Measurements from ENCODE around the gene TLR3. TPM values are rescaled to one million over a fixed set of nuclear protein-coding genes. Genes with fewer than 3 reads are reported as not detected.

The TLR3 gene
- 0.72 and 2.2 TPM in 2 replicates for total RNA-seq

DNA sequence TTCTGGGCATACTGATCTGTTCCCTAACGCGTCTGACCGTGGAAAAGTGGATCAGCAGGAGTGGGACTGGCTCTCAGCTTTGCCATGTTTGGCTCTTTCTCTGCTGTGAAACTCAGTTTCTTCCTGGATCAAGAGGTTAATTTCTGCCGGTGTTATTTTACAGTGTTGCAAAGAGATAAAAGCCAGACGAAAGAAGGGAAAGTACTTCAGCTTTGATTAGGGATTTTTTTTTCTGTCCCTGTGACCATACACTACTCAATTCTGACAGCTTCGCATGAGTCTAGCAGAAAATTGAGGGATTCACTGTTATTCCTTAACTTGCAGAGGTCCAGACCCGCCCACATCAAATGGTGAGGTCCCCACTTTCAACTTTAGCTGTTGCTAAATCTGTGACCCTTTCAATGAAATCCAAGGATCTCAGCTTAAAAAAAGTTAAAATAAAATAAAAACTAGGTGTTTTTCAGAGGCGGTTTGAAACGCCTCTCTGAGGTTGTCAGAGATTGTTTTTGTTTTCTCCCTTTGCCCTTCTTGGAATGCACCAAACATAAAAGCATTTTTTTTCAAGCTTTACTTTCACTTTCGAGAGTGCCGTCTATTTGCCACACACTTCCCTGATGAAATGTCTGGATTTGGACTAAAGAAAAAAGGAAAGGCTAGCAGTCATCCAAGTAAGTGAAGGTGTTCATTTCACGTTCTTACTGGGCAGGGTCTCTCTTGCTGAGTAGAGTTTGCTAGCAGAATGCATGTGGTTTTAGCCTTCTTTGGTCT is at the start of gene TLR3:
Gene TLR3 (plus strand): TSS at position 576 of the 768 bp plus-strand sequence. CDS start 7,464 bp downstream, outside the sequence.

DNA sequence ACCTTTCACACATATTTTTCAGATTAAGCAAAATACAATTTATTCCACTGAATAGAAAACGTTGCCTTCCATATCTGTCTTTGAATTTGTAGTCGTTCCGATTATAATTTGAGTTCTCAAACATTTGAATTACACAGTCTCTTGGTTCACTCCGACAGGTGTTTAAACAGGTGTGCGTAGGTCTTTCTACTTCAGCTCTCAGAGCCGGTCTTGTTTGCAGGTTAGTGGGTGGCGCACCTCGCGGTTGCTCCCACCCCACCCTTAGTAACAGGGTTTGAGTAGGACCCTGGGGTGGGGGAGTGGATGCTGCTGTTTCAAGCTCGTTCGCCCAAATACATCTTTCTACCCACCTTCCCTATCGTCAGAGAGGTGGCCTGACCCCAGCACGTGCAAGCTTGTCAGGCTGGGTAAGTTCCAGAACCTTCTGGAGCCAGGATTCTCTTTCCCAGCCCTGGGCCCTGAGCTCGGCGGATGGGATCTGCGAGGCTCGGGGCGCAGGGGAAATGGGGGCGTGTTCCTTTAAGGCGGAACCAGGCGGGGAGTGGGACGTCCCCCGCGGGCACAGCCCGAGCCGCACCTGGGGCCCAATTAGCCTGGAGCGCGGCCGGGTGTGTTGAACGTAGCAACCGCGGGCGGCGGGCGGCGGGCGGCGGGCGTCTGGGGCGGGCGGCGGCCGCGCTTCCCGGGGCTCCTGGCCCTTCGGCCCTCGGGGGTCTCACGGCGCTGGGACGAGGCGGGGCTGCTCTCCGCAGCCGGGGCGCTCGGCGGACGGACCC is 35.3 kb downstream of the TLR3 start, which contains the start of gene FAM149A:
Gene FAM149A (plus strand): TSS at position 591 of the 776 bp plus-strand sequence.

Other genes with a start within 250 kb of the TLR3 start
- 0.18 and 0.47 TPM in 2 replicates for gene FAM149A, start 35.5 kb downstream of the TLR3 start, total RNA-seq
- 1.3 and 5.2 TPM in 2 replicates for gene CYP4V2, start 122.4 kb downstream of the TLR3 start, total RNA-seq
- gene KLKB1, start 158.4 kb downstream of the TLR3 start, total RNA-seq = not detected in 2 replicates
- not detected in 2 replicates for gene F11, start 197.0 kb downstream of the TLR3 start, total RNA-seq